Bronchial epithelial cell (primary cell): Measurements from ENCODE around the gene ROBO3. TPM values are rescaled to one million over a fixed set of nuclear protein-coding genes. Genes with fewer than 3 reads are reported as not detected.

Experiments used
- DNase-seq: peaks from one replicate; pipeline ENCODE4 v3.0.0-alpha.2; 2010; ENCODE audit warnings: low read depth
- FAIRE-seq: peaks from 2 replicates; lab custom pipeline; 2011; peaks lifted over from hg19 to GRCh38; lab: Jason Lieb, UNC
- H3K27me3 ChIP-seq: 2 replicates; pipeline ENCODE4 v1.5.1; 2011; ENCODE audit warnings: low read length; ENCODE audit not compliant: control insufficient read depth, insufficient read depth
- H3K36me3 ChIP-seq: 2 replicates; pipeline ENCODE4 v1.5.1; 2011; ENCODE audit warnings: low read length; ENCODE audit not compliant: control insufficient read depth, insufficient read depth
- H3K4me3 ChIP-seq: 2 replicates; pipeline ENCODE4 v1.5.1; 2011; ENCODE audit warnings: mild to moderate bottlenecking, low read depth, low read length, control low read depth
- CTCF ChIP-seq: IDR thresholded peaks from 2 replicates; pipeline ENCODE4 v1.5.1; 2011; ENCODE audit warnings: mild to moderate bottlenecking, moderate library complexity, low read length, control low read depth, inconsistent platforms; ENCODE audit not compliant: insufficient read depth, severe bottlenecking
- total RNA-seq: library from RNA; depleted of rRNA; stranded (reverse); fragments of >200 nt; gene quantifications from 2 replicates; pipeline ENCODE4 v1.2.1, GENCODE V29; 2014

The ROBO3 gene
- total RNA-seq, 1 donor from 2014 or later: 29.5 TPM

- no peaks in the 10 kb centered on the region for H3K27me3 ChIP-seq
- H3K36me3 ChIP-seq: no peaks in the 10 kb centered on the region
- FAIRE-seq: no peak
- no peak for TF ChIP-seq CTCF
- DNase-seq: no peak
- H3K4me3 ChIP-seq: no peak overlapping the region
Measured at GRCh38 chr11:124919898-124920297, 54.7 kb downstream of the ROBO3 start.

DNA sequence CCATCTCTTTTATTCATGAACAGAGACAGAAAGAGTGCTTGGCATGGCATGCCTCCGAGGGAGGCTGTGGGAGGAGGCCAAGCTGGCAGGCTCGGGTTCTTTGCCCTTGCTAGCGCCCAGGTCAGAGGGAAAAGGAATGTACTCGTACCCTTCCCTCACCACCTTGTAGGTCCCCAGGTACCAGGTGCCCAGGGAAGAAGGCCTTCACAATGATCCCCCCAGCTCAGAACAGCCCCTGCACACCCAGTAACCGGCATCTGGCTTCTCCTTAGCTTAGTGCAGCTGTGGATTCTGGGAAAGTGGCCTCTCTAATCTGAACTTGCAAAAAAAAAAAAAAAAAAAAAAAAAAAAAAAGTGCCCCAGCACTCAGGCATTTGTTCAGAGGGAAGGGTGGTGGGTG is 55.1 kb downstream of the ROBO3 start:
- H3K4me3 ChIP-seq: no peak overlapping the region
- FAIRE-seq: no peak

GRCh38 chr11:124920870-124921609 is 55.8 kb downstream of the ROBO3 start:
- H3K4me3 ChIP-seq: peak overlapping the region; percentile 22
- FAIRE-seq (no peak), DNase-seq (peak; percentile 29)
- TF ChIP-seq CTCF: no peak
- no peaks in the 10 kb centered on the region for H3K36me3 ChIP-seq
- no peaks in the 10 kb centered on the region for H3K27me3 ChIP-seq

More for the DNA sequence above, 55.1 kb downstream of the ROBO3 start:
- no peaks in the 10 kb centered on the region for H3K27me3 ChIP-seq
- no peak for DNase-seq
- H3K36me3 ChIP-seq: no peaks in the 10 kb centered on the region
- no peak for TF ChIP-seq CTCF

GRCh38 chr11:124922831-124923230 is 57.6 kb downstream of the ROBO3 start:
- H3K4me3 ChIP-seq: no peak overlapping the region
- no peak for TF ChIP-seq CTCF
- no peaks in the 10 kb centered on the region for H3K36me3 ChIP-seq
- no peaks in the 10 kb centered on the region for H3K27me3 ChIP-seq
- DNase-seq (no peak), FAIRE-seq (peak; percentile 75)

DNA sequence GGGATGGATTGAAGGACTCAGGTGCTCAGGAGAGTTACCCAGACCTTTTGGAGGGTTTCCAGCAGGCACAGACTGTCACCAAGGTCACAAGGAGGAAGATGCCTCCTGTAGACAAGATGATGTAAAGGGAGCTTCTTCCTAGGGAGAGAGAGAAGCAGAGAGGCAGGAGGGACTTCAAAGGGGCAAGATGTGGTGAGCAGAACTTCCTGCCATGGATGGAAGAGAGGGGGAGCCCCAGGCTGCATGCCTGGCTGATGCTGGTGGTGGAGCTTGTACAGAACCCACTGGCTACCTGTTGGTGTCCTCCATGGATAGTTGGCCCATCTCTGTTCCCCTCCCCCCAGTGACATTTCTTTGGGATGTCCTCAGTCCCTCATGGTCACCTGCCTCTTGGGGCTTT is 58.1 kb downstream of the ROBO3 start:
- no peak for DNase-seq

More for the DNA sequence above, 58.1 kb downstream of the ROBO3 start:
- H3K27me3 ChIP-seq: no peaks in the 10 kb centered on the region
- H3K36me3 ChIP-seq: no peaks in the 10 kb centered on the region
- no peak for TF ChIP-seq CTCF
- H3K4me3 ChIP-seq: no peak overlapping the region
- no peak for FAIRE-seq
